ENCODE data around the gene VMAC.

GRCh38 chr19:5873617-5874199 lies 31.0 kb upstream of the VMAC start:
- TF ChIP-seq, protein P1, sequence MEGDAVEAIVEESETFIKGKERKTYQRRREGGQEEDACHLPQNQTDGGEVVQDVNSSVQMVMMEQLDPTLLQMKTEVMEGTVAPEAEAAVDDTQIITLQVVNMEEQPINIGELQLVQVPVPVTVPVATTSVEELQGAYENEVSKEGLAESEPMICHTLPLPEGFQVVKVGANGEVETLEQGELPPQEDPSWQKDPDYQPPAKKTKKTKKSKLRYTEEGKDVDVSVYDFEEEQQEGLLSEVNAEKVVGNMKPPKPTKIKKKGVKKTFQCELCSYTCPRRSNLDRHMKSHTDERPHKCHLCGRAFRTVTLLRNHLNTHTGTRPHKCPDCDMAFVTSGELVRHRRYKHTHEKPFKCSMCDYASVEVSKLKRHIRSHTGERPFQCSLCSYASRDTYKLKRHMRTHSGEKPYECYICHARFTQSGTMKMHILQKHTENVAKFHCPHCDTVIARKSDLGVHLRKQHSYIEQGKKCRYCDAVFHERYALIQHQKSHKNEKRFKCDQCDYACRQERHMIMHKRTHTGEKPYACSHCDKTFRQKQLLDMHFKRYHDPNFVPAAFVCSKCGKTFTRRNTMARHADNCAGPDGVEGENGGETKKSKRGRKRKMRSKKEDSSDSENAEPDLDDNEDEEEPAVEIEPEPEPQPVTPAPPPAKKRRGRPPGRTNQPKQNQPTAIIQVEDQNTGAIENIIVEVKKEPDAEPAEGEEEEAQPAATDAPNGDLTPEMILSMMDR (conservative IDR thresholded peaks at IDR 0.05), result no peak
- no peak for TF ChIP-seq EZH2 (IDR thresholded peaks at IDR 0.05; ENCODE audit: low read depth)
